Heart right ventricle (tissue), 16 donors: ENCODE results near the gene OR2G3. TPM values are rescaled to one million over a fixed set of nuclear protein-coding genes. Genes with fewer than 3 reads are reported as not detected.

ENCODE experiments used
- ATAC-seq, 8 donors: fragments of 200-7000 bp; cut with Tn5 transposase; one replicate each; pipeline ENCODE4 v1.9.1; 2020; ENCODE audit warnings: mild to moderate bottlenecking in 8 of 8, moderate library complexity in 8 of 8, moderate number of reproducible peaks in 1 of 8
- DNase-seq, 2 donors: peaks; one replicate each; pipeline ENCODE4 v3.0.0-alpha.2; 2020
- H3K27ac ChIP-seq, 10 donors: fragments of 200-600 bp; sonication (generic) in 2 of 10; one replicate each; pipeline versions ENCODE4 v1.5.0 to v1.8.0; 2020 to 2022; ENCODE audit warnings: mild to moderate bottlenecking in 3 of 10
- H3K27me3 ChIP-seq, 7 donors: fragments of 200-600 bp; one replicate each; pipeline ENCODE4 v1.8.0; 2021 to 2022; ENCODE audit warnings: mild to moderate bottlenecking in 2 of 7
- H3K36me3 ChIP-seq, 9 donors: fragments of 200-600 bp; sonication (generic) in 1 of 9; one replicate each; pipeline versions ENCODE4 v1.5.0 to v1.8.0; 2020 to 2022; ENCODE audit warnings: mild to moderate bottlenecking in 2 of 9
- H3K4me1 ChIP-seq, 9 donors: fragments of 200-600 bp; sonication (generic) in 1 of 9; one replicate each; pipeline versions ENCODE4 v1.5.0 to v1.8.0; 2020 to 2022; ENCODE audit warnings: mild to moderate bottlenecking in 4 of 9
- H3K4me3 ChIP-seq, 10 donors: fragments of 200-600 bp; sonication (generic) in 2 of 10; one replicate each; pipeline versions ENCODE4 v1.5.0 to v1.8.0; 2020 to 2022; ENCODE audit warnings: mild to moderate bottlenecking in 7 of 10, moderate library complexity in 2 of 10
- H3K9me3 ChIP-seq, 11 donors: fragments of 200-600 bp in 10 of 11; sonication (generic) in 2 of 11; one replicate each; pipeline versions ENCODE4 v1.5.0 to v1.8.0; 2013 to 2022; ENCODE audit warnings: mild to moderate bottlenecking in 2 of 11, control low read depth in 1 of 11, moderate library complexity in 1 of 11
- WGBS, 2 donors: extraction: QIAGEN DNeasy Blood & Tissue Kit; methylation state at CpG; one replicate each; pipeline ENCODE4 v1.1.7; 2013; ENCODE audit warnings: inconsistent platforms in 1 of 2; 5-methylcytosine and 5-hydroxymethylcytosine counted together
- intact Hi-C, 10 donors: fragments of 100-400 bp; cut with DNase I; formaldehyde crosslinking; loops; one replicate each; pipeline versions ENCODE4 v1.11.1 to v1.14.2; 2022
- polyA plus RNA-seq, 2 donors: library from polyadenylated mRNA; stranded (reverse); fragments of 200-250 nt; gene quantifications; one replicate each; pipeline ENCODE4 v1.2.3, GENCODE V29; 2013
- total RNA-seq, 10 donors: library from RNA; stranded (reverse); fragmentation: NEBNext Ultra II Directional in 3 of 10; extraction: Animal tissue kit (Norgen Biotek cat#: 25700) in 3 of 10; gene quantifications; one replicate each; pipeline versions ENCODE4 v1.2.1 to v1.2.4, GENCODE V29; 2021 to 2023
- TF ChIP-seq, protein P1 (sequence below), 9 donors: fragments of 200-600 bp; sonication (generic) in 2 of 9; IDR thresholded peaks; one replicate each; pipeline versions ENCODE4 v1.5.0 to v1.8.0; 2021 to 2022; ENCODE audit warnings: antibody characterized with exemption in 9 of 9, mild to moderate bottlenecking in 5 of 9, moderate library complexity in 1 of 9
- donor health status: Arrhythmogenic right ventricular cardiomyopathy.
- donor health status: ischemic (EF 13 %, LVEDD 7.1; RV severe dilation, severe dysfunction).
- donor health status: healthy with polysubstance abuse.
- donor health status: DM: no; HTN: yes; CAD: no.
- donor health status: DM: no; HTN: no; CAD: no.
- donor health status: ischemic (EF 25% LVEDD 6.9; RV normal size, moderate dysfunction).
- donor health status: ischemic (EF 25% LVEDD 5.7; RV mildly dilated, moderate dysfunction).
- donor health status: healthy.
- donor health status: DM: yes; HTN: yes; CAD: no.
- donor health status: Ischemic cardiomyopathy.
- donor health status: ischemic (EF 35%, LVEDD 5.7; RV mildly dilated, moderate dysfunction).
- donor health status: nonischemic (EF 11% LVEDD 7.7; RV severe dilation, severe dysfunction).
- donor health status: DM: yes; HTN: yes; CAD: no.
- donor health status: PGD.
- donor health status: ischemic (EF 29% LVEDD 5.4; RV normal size, mild dysfunction).
- donor health status: nonischemic (EF 23%, LVEDD 6.1; RV moderate dilation, normal function).

Gene OR2G3
- total and polyA plus RNA-seq, 12 donors: not detected

- TF ChIP-seq, protein P1, sequence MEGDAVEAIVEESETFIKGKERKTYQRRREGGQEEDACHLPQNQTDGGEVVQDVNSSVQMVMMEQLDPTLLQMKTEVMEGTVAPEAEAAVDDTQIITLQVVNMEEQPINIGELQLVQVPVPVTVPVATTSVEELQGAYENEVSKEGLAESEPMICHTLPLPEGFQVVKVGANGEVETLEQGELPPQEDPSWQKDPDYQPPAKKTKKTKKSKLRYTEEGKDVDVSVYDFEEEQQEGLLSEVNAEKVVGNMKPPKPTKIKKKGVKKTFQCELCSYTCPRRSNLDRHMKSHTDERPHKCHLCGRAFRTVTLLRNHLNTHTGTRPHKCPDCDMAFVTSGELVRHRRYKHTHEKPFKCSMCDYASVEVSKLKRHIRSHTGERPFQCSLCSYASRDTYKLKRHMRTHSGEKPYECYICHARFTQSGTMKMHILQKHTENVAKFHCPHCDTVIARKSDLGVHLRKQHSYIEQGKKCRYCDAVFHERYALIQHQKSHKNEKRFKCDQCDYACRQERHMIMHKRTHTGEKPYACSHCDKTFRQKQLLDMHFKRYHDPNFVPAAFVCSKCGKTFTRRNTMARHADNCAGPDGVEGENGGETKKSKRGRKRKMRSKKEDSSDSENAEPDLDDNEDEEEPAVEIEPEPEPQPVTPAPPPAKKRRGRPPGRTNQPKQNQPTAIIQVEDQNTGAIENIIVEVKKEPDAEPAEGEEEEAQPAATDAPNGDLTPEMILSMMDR (IDR thresholded peaks at IDR 0.05): no peak
- intact Hi-C loops: no loop called here
- no peaks in the 10 kb centered on the region for H3K27me3 ChIP-seq
- H3K9me3 ChIP-seq: no peaks in the 10 kb centered on the region
- 83 to 91% methylated on average over 4 of the region's 4 CpGs for WGBS, 2 donors
- H3K4me3 ChIP-seq: no peak overlapping the region
- no peak overlapping the region for H3K27ac ChIP-seq
- no peaks in the 10 kb centered on the region for H3K4me1 ChIP-seq
- H3K36me3 ChIP-seq: no peaks in the 10 kb centered on the region
- DNase-seq (no peak), ATAC-seq (no peak)
Measured at GRCh38 chr1:247646867-247647266, 41.5 kb downstream of the OR2G3 start.

- Histone ChIP-seq H3K27ac (no peak overlapping the region), H3K27me3 (no peaks in the 10 kb centered on the region), H3K4me1 (no peaks in the 10 kb centered on the region), H3K36me3 (no peaks in the 10 kb centered on the region), H3K4me3 (no peak overlapping the region), H3K9me3 (no peaks in the 10 kb centered on the region)
- peak in 1 of 2 donors; percentile 8 for DNase-seq
- 0 to 5% methylated on average over 2 of the region's 2 CpGs for WGBS, 2 donors
- TF ChIP-seq, protein P1 (IDR thresholded peaks at IDR 0.05): no peak
- intact Hi-C loops: no loop called here
- no peak for ATAC-seq
Measured at GRCh38 chr1:247647864-247648263, 42.5 kb downstream of the OR2G3 start.

GRCh38 chr1:247653040-247653439 is 47.7 kb downstream of the OR2G3 start:
- 94% methylated on average over 1 of the region's 1 CpG for WGBS, 2 donors

More at GRCh38 chr1:247653040-247653439, 47.7 kb downstream of the OR2G3 start:
- intact Hi-C loops: no loop called here
- ATAC-seq (no peak), DNase-seq (no peak)
- H3K4me1 ChIP-seq: no peaks in the 10 kb centered on the region
- no peaks in the 10 kb centered on the region for H3K27me3 ChIP-seq
- no peak overlapping the region for H3K27ac ChIP-seq
- no peaks in the 10 kb centered on the region for H3K9me3 ChIP-seq
- H3K4me3 ChIP-seq: no peak overlapping the region
- no peaks in the 10 kb centered on the region for H3K36me3 ChIP-seq
- TF ChIP-seq, protein P1 (IDR thresholded peaks at IDR 0.05): no peak

Other genes with a start within 250 kb of the OR2G3 start
- 1 to 10 TPM in 5 of 10 donors, under 1 TPM in 5; 0.28 to 6.1 (median 1.0) TPM for gene NLRP3, start 189.4 kb upstream of the OR2G3 start, total RNA-seq
- under 1 TPM; 0.37 to 0.68 TPM for gene NLRP3, start 189.4 kb upstream of the OR2G3 start, polyA plus RNA-seq
- not detected for gene OR2B11, start 147.5 kb upstream of the OR2G3 start, total RNA-seq
- not detected for gene OR2B11, start 147.5 kb upstream of the OR2G3 start, polyA plus RNA-seq
- gene OR2C3, start 69.1 kb upstream of the OR2G3 start, total RNA-seq: under 1 TPM in 1 of 10 donors, not detected in 9; 0.02 TPM
- under 1 TPM in 1 of 2 donors, not detected in 1; under 0.01 TPM for gene OR2C3, start 69.1 kb upstream of the OR2G3 start, polyA plus RNA-seq
- gene GCSAML, start 56.5 kb upstream of the OR2G3 start, total RNA-seq: under 1 TPM in 3 of 10 donors, not detected in 7; 0.05 to 0.44 (median 0.22) TPM
- under 1 TPM in 1 of 2 donors, not detected in 1; under 0.01 TPM for gene GCSAML, start 56.5 kb upstream of the OR2G3 start, polyA plus RNA-seq
- gene OR2G2, start 17.2 kb upstream of the OR2G3 start, total RNA-seq: not detected
- gene OR2G2, start 17.2 kb upstream of the OR2G3 start, polyA plus RNA-seq: not detected
- not detected for gene OR13G1, start 74.2 kb downstream of the OR2G3 start, total RNA-seq
- gene OR13G1, start 74.2 kb downstream of the OR2G3 start, polyA plus RNA-seq: not detected
- gene OR6F1, start 111.1 kb downstream of the OR2G3 start, total RNA-seq: not detected
- not detected for gene OR6F1, start 111.1 kb downstream of the OR2G3 start, polyA plus RNA-seq
- not detected for gene OR14K1, start 133.0 kb downstream of the OR2G3 start, total RNA-seq
- gene OR14K1, start 133.0 kb downstream of the OR2G3 start, polyA plus RNA-seq: not detected
- not detected for gene OR14A2, start 142.6 kb downstream of the OR2G3 start, total RNA-seq
- not detected for gene OR14A2, start 142.6 kb downstream of the OR2G3 start, polyA plus RNA-seq
- gene OR1C1, start 155.0 kb downstream of the OR2G3 start, total RNA-seq: not detected
- gene OR1C1, start 155.0 kb downstream of the OR2G3 start, polyA plus RNA-seq: not detected
- gene OR14A16, start 218.5 kb downstream of the OR2G3 start, total RNA-seq: not detected
- not detected for gene OR14A16, start 218.5 kb downstream of the OR2G3 start, polyA plus RNA-seq
- not detected for gene OR11L1, start 236.3 kb downstream of the OR2G3 start, total RNA-seq
- gene OR11L1, start 236.3 kb downstream of the OR2G3 start, polyA plus RNA-seq: not detected